Neuronal stem cell (in vitro differentiated cells): Measurements from ENCODE around the gene CSMD2.

Source experiments
- DNase-seq: peaks from one replicate; pipeline ENCODE4 v3.0.0-alpha.2; 2013; ENCODE audit warnings: low spot score
- H2AFZ ChIP-seq: one replicate; pipeline ENCODE4 v1.6.1; 2013; ENCODE audit warnings: mild to moderate bottlenecking, low read length, inconsistent platforms
- H2AK5ac ChIP-seq: 2 replicates; pipeline ENCODE4 v1.6.1; 2013; ENCODE audit warnings: low read depth, mild to moderate bottlenecking, inconsistent platforms, low read length, moderate library complexity, mixed read lengths
- H2BK120ac ChIP-seq: 2 replicates; pipeline ENCODE4 v1.6.1; 2013; ENCODE audit warnings: low read depth, mild to moderate bottlenecking, inconsistent platforms, low read length, moderate library complexity, mixed read lengths
- H2BK12ac ChIP-seq: one replicate; pipeline ENCODE4 v1.6.1; 2013; ENCODE audit warnings: low read length, inconsistent platforms
- H2BK15ac ChIP-seq: 2 replicates; pipeline ENCODE4 v1.6.1; 2013; ENCODE audit warnings: mild to moderate bottlenecking, low read length, inconsistent platforms, mixed read lengths
- H2BK5ac ChIP-seq: one replicate; pipeline ENCODE4 v1.6.1; 2013; ENCODE audit warnings: inconsistent platforms, mild to moderate bottlenecking, low read length, moderate library complexity
- H3K14ac ChIP-seq: one replicate; pipeline ENCODE4 v1.6.1; 2013; ENCODE audit warnings: low read length, inconsistent platforms
- H3K18ac ChIP-seq: 2 replicates; pipeline ENCODE4 v1.6.1; 2013; ENCODE audit warnings: low read length, inconsistent platforms
- H3K23ac ChIP-seq: 2 replicates; pipeline ENCODE4 v1.6.1; 2013; ENCODE audit warnings: low read depth, mild to moderate bottlenecking, mixed read lengths, low read length, inconsistent platforms; ENCODE audit not compliant: poor library complexity
- H3K27ac ChIP-seq: replicated peaks from 3 replicates; pipeline ENCODE4 v1.5.1; 2013; ENCODE audit warnings: low read length, inconsistent platforms
- H3K27me3 ChIP-seq, 3 experiments: 2 replicates each; pipeline ENCODE4 v1.6.1; 2013; ENCODE audit warnings: low read length in 3 of 3, mild to moderate bottlenecking in 2 of 3, inconsistent platforms in 1 of 3, low read depth in 1 of 3, mixed read lengths in 1 of 3, moderate library complexity in 1 of 3; ENCODE audit not compliant: control insufficient read depth in 3 of 3, insufficient read depth in 3 of 3
- H3K36me3 ChIP-seq, 2 donors: replicated peaks in 1 of 2; 2 replicates each; pipeline ENCODE4 v1.6.1; 2013; ENCODE audit warnings: low read length in 2 of 2; ENCODE audit not compliant: control insufficient read depth in 2 of 2, insufficient read depth in 2 of 2
- H3K4ac ChIP-seq: 2 replicates; pipeline ENCODE4 v1.6.1; 2013; ENCODE audit warnings: inconsistent platforms, mild to moderate bottlenecking, low read length, moderate library complexity
- H3K4me1 ChIP-seq, 2 donors: 1 replicate in 1 of 2; 2 replicates in 1 of 2; pipeline ENCODE4 v1.6.1; 2013; ENCODE audit warnings: low read length in 2 of 2, low read depth in 1 of 2; ENCODE audit not compliant: control insufficient read depth in 2 of 2, insufficient read depth in 1 of 2
- H3K4me2 ChIP-seq: one replicate; pipeline ENCODE4 v1.6.1; 2013; ENCODE audit warnings: mild to moderate bottlenecking, low read length, inconsistent platforms; ENCODE audit not compliant: insufficient read depth, poor library complexity, severe bottlenecking
- H3K4me3 ChIP-seq, 2 donors: 2 replicates each; pipeline ENCODE4 v1.5.1; 2013; ENCODE audit warnings: low read length in 2 of 2, mild to moderate bottlenecking in 2 of 2, inconsistent platforms in 1 of 2, moderate library complexity in 1 of 2
- H3K79me1 ChIP-seq: one replicate; pipeline ENCODE4 v1.6.1; 2013; ENCODE audit warnings: low read depth, mild to moderate bottlenecking, inconsistent platforms, low read length, moderate library complexity
- H3K9ac ChIP-seq: one replicate; pipeline ENCODE4 v1.6.1; 2013; ENCODE audit warnings: mild to moderate bottlenecking, low read depth, low read length, inconsistent platforms; ENCODE audit not compliant: poor library complexity
- H3K9me3 ChIP-seq, 2 donors: replicated peaks in 1 of 2; 2 replicates each; pipeline versions ENCODE3 to v1.6.1; 2013; ENCODE audit warnings: low read length in 2 of 2, mild to moderate bottlenecking in 2 of 2, inconsistent platforms in 1 of 2, low read depth in 1 of 2, mixed read lengths in 1 of 2, moderate library complexity in 1 of 2; ENCODE audit not compliant: control insufficient read depth in 2 of 2, insufficient read depth in 1 of 2
- H4K8ac ChIP-seq: one replicate; pipeline ENCODE4 v1.6.1; 2013; ENCODE audit warnings: low read depth, mild to moderate bottlenecking, inconsistent platforms, low read length, moderate library complexity
- H4K91ac ChIP-seq: one replicate; pipeline ENCODE4 v1.6.1; 2013; ENCODE audit warnings: low read length, low read depth, mild to moderate bottlenecking, inconsistent platforms; ENCODE audit not compliant: poor library complexity
- WGBS, 2 donors: extraction: QIAGEN DNeasy Blood & Tissue Kit; methylation state at CpG; one replicate each; pipeline ENCODE4 v1.1.7; 2013; ENCODE audit warnings: missing lambda C conversion rate in 2 of 2, mixed read lengths in 1 of 2; ENCODE audit not compliant: insufficient read length in 2 of 2, insufficient replicate concordance in 1 of 2; ENCODE audit errors: extremely low coverage in 2 of 2; 5-methylcytosine and 5-hydroxymethylcytosine counted together

The CSMD2 gene

GRCh38 chr1:33507661-33508060 is 657.4 kb downstream of the CSMD2 start:
- DNase-seq, result no peak
- Histone ChIP-seq H3K14ac (no peak overlapping the region), H2AFZ (no peak overlapping the region), H2AK5ac (no peak overlapping the region), H2BK12ac (no peak overlapping the region), H3K4me3 (no peak overlapping the region), H3K9me3 (no peaks in the 10 kb centered on the region), H3K23ac (no peak overlapping the region), H2BK5ac (no peak overlapping the region), H2BK15ac (no peak overlapping the region), H3K27ac (no peak overlapping the region), H3K4me1 (no peaks in the 10 kb centered on the region), H3K18ac (no peak overlapping the region), H3K79me1 (no peaks in the 10 kb centered on the region), H4K91ac (no peak overlapping the region), H2BK120ac (no peak overlapping the region), H4K8ac (no peak overlapping the region), H3K27me3 (no peaks in the 10 kb centered on the region), H3K4ac (no peak overlapping the region), H3K4me2 (no peak overlapping the region), H3K36me3 (no peaks in the 10 kb centered on the region), H3K9ac (no peak overlapping the region)
- no CpG with 5 or more reads among the region's 3 CpGs for WGBS, 2 donors

- H3K14ac ChIP-seq, result no peak overlapping the region
- no CpG with 5 or more reads among the region's 1 CpG for whole genome bisulfite sequencing, 2 donors
- H3K4ac ChIP-seq, result no peak overlapping the region
- H2BK120ac ChIP-seq, result no peak overlapping the region
- no peak overlapping the region for H2BK5ac ChIP-seq
- no peak overlapping the region for H4K91ac ChIP-seq
- no peak overlapping the region for H2BK15ac ChIP-seq
- no peak overlapping the region for H3K18ac ChIP-seq
- H4K8ac ChIP-seq, result no peak overlapping the region
- H3K27me3 ChIP-seq, result no peaks in the 10 kb centered on the region
- no peaks in the 10 kb centered on the region for H3K9me3 ChIP-seq
- no peak overlapping the region for H3K9ac ChIP-seq
- no peak overlapping the region for H2AK5ac ChIP-seq
- H3K23ac ChIP-seq, result no peak overlapping the region
- H3K4me2 ChIP-seq, result no peak overlapping the region
- H3K27ac ChIP-seq, result no peak overlapping the region
- no peak overlapping the region for H2AFZ ChIP-seq
- no peaks in the 10 kb centered on the region for H3K79me1 ChIP-seq
- H3K4me3 ChIP-seq, result no peak overlapping the region
- DNase-seq, result no peak
- no peaks in the 10 kb centered on the region for H3K36me3 ChIP-seq
- H3K4me1 ChIP-seq, result no peaks in the 10 kb centered on the region
- H2BK12ac ChIP-seq, result no peak overlapping the region
These were observed 661.5 kb downstream of the CSMD2 start for GRCh38 chr1:33503506-33503905.

GRCh38 chr1:33502726-33503125 is 662.3 kb downstream of the CSMD2 start:
- Histone ChIP-seq H4K91ac (no peak overlapping the region), H2BK120ac (no peak overlapping the region), H3K14ac (no peak overlapping the region), H3K4me2 (no peak overlapping the region), H3K4me1 (no peaks in the 10 kb centered on the region), H3K27me3 (no peaks in the 10 kb centered on the region), H3K18ac (no peak overlapping the region), H3K36me3 (no peaks in the 10 kb centered on the region), H3K79me1 (no peaks in the 10 kb centered on the region), H2AK5ac (no peak overlapping the region), H3K9ac (no peak overlapping the region), H4K8ac (no peak overlapping the region), H3K23ac (no peak overlapping the region), H3K4ac (no peak overlapping the region), H2BK12ac (no peak overlapping the region), H3K4me3 (no peak overlapping the region), H2AFZ (no peak overlapping the region), H3K27ac (no peak overlapping the region), H2BK15ac (no peak overlapping the region), H2BK5ac (no peak overlapping the region), H3K9me3 (peaks cover 0 to under 1% of the 10 kb centered on the region in 2 donors)
- no peak for DNase-seq
- no CpG with 5 or more reads among the region's 5 CpGs for WGBS, 2 donors

- Histone ChIP-seq H3K9ac (no peak overlapping the region), H4K8ac (no peak overlapping the region), H3K4me1 (no peaks in the 10 kb centered on the region), H2BK12ac (no peak overlapping the region), H2BK120ac (no peak overlapping the region), H3K9me3 (peaks cover 2 to 9% of the 10 kb centered on the region in 2 donors), H2BK5ac (no peak overlapping the region), H3K4ac (no peak overlapping the region), H2AFZ (no peak overlapping the region), H3K36me3 (no peaks in the 10 kb centered on the region), H3K27me3 (no peaks in the 10 kb centered on the region), H3K4me3 (no peak overlapping the region), H3K14ac (no peak overlapping the region), H3K4me2 (no peak overlapping the region), H4K91ac (no peak overlapping the region), H2AK5ac (no peak overlapping the region), H3K27ac (no peak overlapping the region), H3K18ac (no peak overlapping the region), H2BK15ac (no peak overlapping the region), H3K23ac (no peak overlapping the region), H3K79me1 (no peaks in the 10 kb centered on the region)
- DNase-seq, result no peak
- WGBS, 2 donors, result no CpG with 5 or more reads among the region's 8 CpGs
These were observed 663.3 kb downstream of the CSMD2 start for GRCh38 chr1:33501774-33502173.
